HG02981 (cell line): ENCODE data around the gene HOXA13.

Experiments
- ATAC-seq: cut with Tn5 transposase; IDR thresholded peaks from one replicate; pipeline ENCODE4 v1.9.1; 2021; ENCODE audit warnings: mild to moderate bottlenecking, moderate library complexity; ENCODE audit not compliant: unreplicated experiment

HOXA13 gene

DNA sequence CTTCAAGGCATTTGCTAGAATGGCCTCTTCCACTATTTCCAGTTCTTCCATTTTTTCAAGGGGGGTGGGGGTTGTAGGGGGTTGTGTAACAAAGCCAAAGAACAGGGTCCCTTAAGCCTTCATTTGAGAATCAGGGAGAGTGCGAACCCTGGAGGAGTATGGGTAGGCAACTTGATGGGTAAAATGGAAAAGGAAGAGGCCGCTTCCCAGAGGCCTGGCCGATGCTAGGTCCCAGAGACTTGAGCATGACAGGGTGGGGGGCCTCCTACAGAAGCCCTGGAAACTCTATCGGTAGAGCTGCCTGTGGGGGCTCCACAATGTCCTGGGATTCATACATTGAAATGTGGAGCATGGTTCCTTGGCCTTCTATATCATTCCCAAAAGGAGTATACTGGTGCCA, 9.1 kb upstream of the HOXA13 start:
- ATAC-seq = no peak

GRCh38 chr7:27207348-27207985, 7.6 kb upstream of the HOXA13 start:
- ATAC-seq = no peak

DNA sequence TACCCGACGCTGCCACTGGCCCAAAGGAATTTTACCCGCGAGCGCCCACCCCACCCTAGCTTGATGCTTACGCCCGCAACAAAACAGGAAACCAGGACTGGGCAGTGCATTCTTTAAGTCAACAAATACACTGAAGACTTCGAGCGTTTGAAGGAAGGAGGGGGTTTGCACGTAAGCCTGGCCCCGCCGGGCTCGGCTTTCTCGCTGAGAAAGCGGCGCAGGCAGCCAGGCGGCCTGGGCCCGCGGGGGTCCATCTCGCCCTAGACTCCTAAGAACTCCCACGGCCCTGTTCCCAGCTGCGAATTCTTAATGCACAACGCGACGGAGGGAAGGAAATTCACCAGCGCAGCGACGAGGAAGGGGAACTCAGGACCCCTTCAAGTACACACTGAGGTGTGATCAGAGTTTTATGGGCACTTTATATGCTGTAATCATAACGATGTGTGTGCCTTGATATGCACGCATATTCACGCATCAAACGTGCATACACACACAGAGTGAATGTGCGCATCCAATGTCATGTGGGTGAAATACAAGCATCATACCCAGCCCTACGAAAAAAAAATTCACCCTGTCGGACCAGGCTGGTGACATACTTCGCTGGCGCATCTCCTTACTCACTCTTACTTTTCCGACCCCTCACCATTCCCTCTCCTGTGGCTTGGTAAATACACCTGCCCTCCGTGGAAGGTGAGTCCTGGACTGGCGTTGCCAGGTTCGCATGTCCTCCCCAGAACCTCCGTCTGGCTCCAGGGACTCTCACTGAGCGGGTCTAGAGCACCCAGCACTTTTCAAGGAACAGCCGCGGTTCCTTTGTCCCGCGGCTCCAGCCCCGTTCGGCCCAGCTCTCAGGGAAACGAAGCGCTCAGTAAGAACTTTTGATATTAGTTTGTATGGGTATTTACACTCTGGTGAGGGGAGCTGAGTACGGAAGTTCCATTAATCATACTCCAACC, 5.7 kb upstream of the HOXA13 start:
- ATAC-seq = no peak

DNA sequence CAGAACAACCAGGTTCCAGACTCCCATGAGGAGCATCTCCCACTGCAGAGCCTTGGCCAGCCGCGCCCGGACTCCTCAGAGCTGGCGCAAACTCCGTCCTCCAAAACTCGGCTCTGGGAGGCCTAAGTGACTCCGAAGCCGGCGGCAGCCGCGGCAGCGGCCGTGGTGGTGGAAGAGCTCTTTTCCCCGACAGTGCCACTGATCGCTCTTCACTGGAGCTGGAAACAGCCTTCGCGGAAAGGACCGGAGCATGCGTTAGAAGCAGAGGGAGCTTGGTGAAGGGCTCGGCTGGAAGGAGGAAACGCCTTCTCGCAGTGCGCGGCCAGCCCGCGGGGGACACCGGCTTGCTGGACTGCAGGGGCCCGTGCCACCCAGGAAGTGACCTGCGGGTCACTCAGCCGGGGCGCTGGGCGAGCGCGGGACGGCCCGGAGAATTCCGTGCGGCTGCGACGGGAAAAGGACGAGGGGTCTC, 5.0 kb upstream of the HOXA13 start:
- ATAC-seq = no peak

DNA sequence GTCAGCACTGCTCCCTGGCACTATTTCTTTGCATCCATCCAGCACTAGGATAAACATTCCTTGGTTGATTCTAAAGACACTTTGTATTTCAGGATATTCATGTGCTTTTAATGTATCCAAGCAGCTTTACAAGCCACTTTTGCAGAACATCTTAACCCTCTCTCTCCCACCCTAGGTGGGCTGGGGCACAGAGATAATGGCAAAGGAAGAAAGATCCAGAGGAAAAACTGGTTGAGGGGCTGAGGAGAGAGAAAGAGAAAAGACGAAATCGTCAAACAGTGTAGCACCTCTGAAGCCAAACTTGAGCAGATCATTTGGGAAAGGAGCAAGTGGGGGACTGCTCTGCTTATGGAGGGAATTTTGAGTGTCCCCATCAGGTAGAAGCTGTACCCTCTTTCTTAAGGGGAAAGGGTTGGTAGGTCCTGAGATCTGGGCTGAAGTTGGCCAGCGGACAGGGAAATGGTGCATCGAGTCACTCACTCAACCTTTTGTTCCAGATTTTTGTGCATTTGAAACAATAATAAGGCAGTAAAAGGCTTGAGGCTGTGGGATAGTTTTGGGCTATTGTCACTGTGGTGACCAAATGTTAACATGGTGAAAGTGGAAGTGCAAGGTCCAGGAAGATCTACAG, 4.2 kb upstream of the HOXA13 start:
- ATAC-seq = no peak

DNA sequence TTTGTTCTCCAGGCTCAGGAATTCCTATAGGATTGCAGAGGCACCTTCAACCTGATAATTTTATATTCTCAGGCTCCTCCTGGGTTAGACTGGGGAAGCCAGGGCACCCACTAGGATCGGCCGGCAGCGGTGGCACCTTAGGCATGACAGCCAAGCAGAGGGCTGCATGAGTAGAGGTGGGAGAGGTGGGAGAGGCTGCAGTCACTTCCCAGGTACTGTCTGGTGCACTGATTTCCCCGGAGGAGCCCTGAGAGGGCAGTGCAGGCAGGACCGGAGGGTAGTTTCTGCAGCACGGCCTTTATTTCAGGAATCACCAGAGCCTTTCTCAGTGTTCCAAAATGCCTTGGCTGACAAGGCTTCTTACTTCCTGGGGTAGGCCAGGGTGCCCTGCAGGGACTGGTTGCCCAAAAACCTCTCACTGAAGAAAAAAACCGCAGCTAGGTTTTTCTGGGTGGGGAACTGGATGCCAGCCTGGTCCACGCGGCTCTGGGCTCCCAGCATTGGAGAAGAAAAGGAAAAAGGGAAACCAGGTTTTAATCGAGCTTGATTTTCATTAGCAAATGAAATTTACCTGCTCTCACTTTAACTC, 3.6 kb upstream of the HOXA13 start:
- ATAC-seq = no peak

DNA sequence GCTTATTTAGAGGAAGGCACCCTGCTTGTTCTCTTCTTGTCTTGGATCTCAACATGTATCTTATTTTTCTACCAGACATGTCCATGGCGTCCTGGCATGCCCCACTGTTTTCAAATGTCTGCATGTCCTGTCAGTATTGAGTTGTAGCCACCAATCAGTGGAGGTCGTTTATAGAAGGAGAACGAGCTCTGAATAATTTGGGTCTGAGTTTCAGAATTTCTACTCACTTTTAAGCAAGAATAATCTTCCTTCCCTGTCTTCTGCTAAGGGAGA, 2.9 kb upstream of the HOXA13 start:
- ATAC-seq = no peak

DNA sequence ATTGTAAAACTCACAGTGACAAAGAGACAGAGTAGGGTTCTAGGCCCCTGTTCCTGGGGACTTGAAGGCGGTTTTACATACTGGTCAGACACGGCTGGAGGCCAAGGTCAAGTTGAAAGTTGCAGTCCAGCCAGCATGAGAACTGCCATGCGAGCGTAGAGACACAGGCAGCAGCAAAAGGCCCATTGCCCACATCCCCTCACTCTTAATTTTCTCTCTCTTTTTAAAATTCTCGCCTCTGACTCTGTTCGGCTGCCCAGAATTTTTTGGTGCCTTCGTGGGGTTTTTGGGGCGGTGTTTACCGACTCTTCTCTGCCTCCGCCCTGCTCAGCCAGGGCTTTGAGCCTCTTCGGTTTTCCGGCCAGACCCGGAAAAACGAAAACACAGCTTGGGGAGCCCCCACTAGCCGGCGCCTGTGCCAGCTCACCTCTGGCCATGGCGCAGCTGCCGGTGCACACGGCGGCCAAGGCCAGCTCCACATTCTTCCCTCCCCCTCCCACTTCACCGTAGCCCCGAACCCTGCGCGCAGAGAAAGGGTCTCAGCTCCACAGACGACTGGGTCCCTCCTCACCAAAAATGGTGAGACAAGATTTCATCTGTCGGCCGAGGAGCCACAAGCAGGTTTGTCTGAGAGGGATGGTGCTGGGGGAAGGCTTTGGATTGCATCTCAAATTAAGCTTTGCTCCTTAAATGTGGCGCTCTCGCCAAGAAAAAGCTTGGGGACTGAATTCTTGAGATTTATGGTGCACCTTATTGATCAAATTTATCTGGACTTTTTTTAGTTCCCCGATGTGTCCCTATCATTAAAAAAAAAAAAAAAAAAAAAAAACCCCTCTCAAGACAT, 2.3 kb upstream of the HOXA13 start:
- no peak for ATAC-seq

GRCh38 chr7:27201580-27202017, 1.7 kb upstream of the HOXA13 start:
- no peak for ATAC-seq

GRCh38 chr7:27200761-27201579, 1.1 kb upstream of the HOXA13 start:
- ATAC-seq = no peak

DNA sequence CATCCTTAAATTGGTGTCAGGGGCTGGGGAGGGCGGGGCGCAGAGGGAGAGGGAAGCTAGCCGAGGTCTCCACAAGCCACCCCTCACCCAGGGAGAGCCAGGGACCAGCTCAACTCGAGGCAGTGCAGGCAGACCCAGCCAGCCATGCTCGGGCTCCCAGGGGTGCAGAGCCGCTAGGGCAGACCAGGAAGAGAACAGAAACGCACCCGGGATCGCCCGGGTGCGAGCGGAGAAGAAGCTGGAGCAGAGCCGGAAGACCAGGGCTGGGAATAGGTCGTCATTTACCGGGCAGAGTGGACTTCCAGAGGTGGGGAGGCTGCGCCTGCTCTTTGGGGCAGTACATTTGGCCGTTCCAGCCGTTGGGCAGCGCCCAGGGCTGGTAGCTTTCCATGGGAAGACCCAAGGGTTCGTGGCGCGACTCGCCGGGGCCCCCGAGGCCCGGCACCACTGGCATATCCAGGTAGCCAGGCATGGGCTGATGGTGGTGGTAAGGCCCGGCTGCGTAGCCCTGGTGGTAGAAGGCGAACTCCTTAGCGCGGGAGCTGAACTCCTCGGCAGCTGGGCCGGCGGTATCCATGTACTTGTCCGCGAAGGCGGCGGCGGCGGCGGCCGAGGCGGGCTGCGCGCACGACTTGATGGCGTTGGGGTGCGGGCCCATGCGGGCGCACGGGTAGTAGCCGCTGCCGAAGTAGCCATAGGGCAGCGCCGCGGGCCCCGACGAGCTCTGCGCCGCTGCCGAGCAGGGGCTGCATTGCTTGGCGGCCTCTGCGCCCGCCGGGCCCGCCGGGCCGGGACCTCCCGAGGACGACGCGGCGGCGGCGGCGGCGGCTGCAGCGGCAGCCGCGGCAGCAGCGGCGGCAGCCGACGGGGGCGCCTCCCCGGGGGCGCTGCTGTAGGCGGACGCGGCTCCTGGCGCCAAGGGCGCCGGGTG, 755 bp downstream of the HOXA13 start:
- ATAC-seq = no peak

- no peak for ATAC-seq
Observed at GRCh38 chr7:27198138-27198841, 1.6 kb downstream of the HOXA13 start.

DNA sequence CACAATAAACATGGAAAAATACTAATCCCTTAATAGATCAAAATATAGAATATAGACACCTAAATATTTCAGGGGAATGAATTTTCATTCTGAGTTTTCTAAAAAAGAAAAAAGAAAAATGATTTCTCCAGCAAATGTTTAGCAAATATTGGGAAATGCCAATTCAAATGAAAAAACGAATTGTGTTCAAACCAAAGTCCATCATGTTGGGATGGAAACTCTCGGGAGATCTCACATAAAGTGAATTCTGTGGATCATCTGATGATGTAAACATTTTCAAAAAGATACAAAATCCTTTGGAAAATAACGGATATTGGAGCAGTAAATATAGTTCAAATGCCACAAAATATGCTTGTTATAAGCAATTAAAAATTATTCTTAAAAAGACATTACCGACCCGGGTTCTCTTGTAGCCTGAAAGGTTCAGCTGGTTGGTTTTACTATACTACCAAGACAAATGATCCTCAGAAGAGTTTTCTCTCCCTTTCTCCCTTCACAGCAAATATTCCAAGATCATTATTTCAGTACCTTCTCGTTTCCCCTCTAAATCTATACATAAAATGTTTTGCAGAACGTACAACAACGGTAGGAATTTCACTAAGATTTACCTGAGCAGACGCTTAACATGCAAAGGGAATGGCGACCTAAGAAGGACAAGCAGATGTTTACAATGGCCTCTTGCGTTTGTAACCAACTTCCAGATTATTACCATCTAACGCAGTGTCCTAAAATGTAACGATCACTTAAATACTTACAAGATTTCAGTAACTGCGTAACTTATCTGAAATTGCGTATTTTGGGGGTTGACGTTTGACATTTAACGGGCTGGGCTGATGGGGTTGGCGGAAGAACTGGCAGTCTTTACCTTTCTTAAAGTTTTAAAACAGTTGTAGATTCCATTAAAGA, 2.5 kb downstream of the HOXA13 start:
- no peak for ATAC-seq

GRCh38 chr7:27196287-27196767, 3.6 kb downstream of the HOXA13 start:
- ATAC-seq = no peak

DNA sequence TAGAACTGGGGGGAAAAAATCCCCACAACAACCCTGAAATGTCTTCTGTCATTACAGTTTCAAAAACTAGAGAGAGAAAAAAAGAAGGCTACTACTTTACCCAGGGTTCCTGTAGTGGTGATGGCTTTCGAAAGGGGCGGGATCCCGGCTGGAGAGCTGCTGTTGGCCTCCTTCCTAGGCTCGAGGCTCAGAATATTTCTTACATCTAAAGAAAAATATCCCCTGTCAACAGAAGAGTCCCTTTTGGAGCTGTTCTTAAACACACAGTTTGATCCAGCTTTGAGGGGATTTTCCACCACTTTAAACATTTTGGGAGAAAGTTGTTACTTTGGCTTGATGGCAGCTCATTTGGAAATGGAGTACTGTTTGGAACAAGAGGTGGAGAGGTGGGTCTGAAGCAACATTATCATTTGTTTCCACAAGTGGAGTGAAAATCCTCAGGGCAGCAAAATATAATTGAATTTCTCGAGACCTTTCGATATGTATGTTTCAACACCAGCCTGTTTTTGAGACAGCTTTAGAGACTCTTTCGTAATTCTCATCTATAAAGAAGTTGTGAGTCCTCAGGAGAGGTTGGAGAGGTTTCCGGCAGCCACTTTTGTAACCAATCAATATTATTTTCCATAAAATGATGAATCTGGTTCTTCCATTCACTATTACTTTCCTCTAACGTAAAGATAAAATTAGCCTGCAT, 5.1 kb downstream of the HOXA13 start:
- ATAC-seq = no peak

DNA sequence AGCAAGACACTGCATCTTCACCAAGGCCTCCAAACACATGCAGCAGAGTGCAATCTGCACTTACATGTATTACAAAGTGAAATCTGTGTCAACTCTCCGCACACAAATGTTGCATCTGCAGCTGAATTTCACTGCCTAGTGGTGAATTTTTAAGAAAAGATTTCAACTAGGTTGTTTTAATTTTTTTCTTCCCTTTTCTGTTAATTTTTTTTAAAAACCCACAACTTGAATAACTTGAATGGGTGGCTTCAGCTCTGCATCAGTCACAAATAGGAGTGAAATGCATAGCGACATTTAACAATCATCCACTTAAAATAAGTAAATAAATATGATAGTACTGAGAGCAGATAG, 5.9 kb downstream of the HOXA13 start:
- no peak for ATAC-seq
